Thyroid gland (tissue), 4 donors: ENCODE data around the gene NFKBIA. TPM values are rescaled to one million over a fixed set of nuclear protein-coding genes. Genes with fewer than 3 reads are reported as not detected.

ENCODE experiments used
- DNase-seq, 2 donors: peaks; one replicate each; pipeline ENCODE4 v3.0.0-alpha.2; 2019
- H3K27ac ChIP-seq, 3 donors: fragments of 200-600 bp; sonication (generic); 1 replicate in 2 of 3; 2 replicates in 1 of 3; pipeline ENCODE4 v1.5.1; 2016 to 2019; ENCODE audit warnings: mild to moderate bottlenecking in 1 of 3, moderate library complexity in 1 of 3
- H3K27me3 ChIP-seq: fragments of 200-600 bp; sonication (generic); one replicate; pipeline ENCODE4 v1.5.1; 2019
- H3K36me3 ChIP-seq, 2 donors: fragments of 200-600 bp; sonication (generic); one replicate each; pipeline ENCODE4 v1.5.1; 2016 to 2019
- H3K4me1 ChIP-seq, 2 donors: fragments of 200-600 bp; sonication (generic); one replicate each; pipeline ENCODE4 v1.5.1; 2017 to 2019
- H3K4me3 ChIP-seq, 3 donors: fragments of 200-600 bp; sonication (generic); replicated peaks in 1 of 3; 1 replicate in 2 of 3; 2 replicates in 1 of 3; pipeline ENCODE4 v1.5.1; 2016; ENCODE audit warnings: mild to moderate bottlenecking in 1 of 3
- H3K9me3 ChIP-seq: fragments of 200-600 bp; sonication (generic); one replicate; pipeline ENCODE4 v1.5.1; 2017
- CTCF ChIP-seq, 6 experiments: fragments of 200-600 bp in 3 of 6; fragments of 450-650 bp in 3 of 6; sonication (generic) in 3 of 6; IDR thresholded peaks; one replicate each; pipeline ENCODE4 v1.5.1; 2016 to 2019; ENCODE audit warnings: antibody characterized with exemption in 6 of 6, mild to moderate bottlenecking in 2 of 6, inconsistent platforms in 1 of 6, moderate library complexity in 1 of 6
- POLR2A ChIP-seq, 2 donors: fragments of 450-650 bp; IDR thresholded peaks; one replicate each; pipeline ENCODE4 v1.6.1; 2017; ENCODE audit warnings: antibody characterized with exemption in 2 of 2, mild to moderate bottlenecking in 2 of 2, moderate library complexity in 1 of 2
- WGBS, 2 donors: methylation state at CpG; one replicate each; pipeline ENCODE4 v1.1.5; 2017; 5-methylcytosine and 5-hydroxymethylcytosine counted together
- intact Hi-C: fragments of 100-400 bp; cut with DNase I; formaldehyde crosslinking; loops from one replicate; pipeline ENCODE4 v1.15.1; 2023
- total RNA-seq, 4 donors: library from RNA; depleted of rRNA; stranded (reverse); fragments of >200 nt; gene quantifications; one replicate each; pipeline ENCODE4 v1.2.3, GENCODE V29; 2016

NFKBIA gene
- total RNA-seq, 4 donors from 2014 or later, result 200 to 434 (median 356) TPM

GRCh38 chr14:35392103-35392502, 12.4 kb downstream of the NFKBIA start:
- WGBS, 2 donors, result 100% methylated on average over 1 of the region's 1 CpG
- intact Hi-C loops, result no loop called here
- no peak for TF ChIP-seq POLR2A (IDR thresholded peaks at IDR 0.05)
- no peak for TF ChIP-seq CTCF (IDR thresholded peaks at IDR 0.05)

GRCh38 chr14:35391388-35391710, 13.2 kb downstream of the NFKBIA start:
- intact Hi-C loops, result no loop called here
- no peaks in the 10 kb centered on the region for H3K9me3 ChIP-seq
- no peak for TF ChIP-seq POLR2A (IDR thresholded peaks at IDR 0.05)
- no peak for TF ChIP-seq CTCF (IDR thresholded peaks at IDR 0.05)
- peaks cover 11 to 14% of the 10 kb centered on the region in 2 donors for H3K4me1 ChIP-seq
- no peak for DNase-seq
- no peaks in the 10 kb centered on the region for H3K27me3 ChIP-seq
- no peak overlapping the region for H3K27ac ChIP-seq
- H3K4me3 ChIP-seq, result no peak overlapping the region
- H3K36me3 ChIP-seq, result no peaks in the 10 kb centered on the region
- WGBS, 2 donors, result 92 to 95% methylated on average over 3 of the region's 3 CpGs

More at GRCh38 chr14:35392103-35392502, 12.4 kb downstream of the NFKBIA start:
- H3K4me1 ChIP-seq, result peaks cover 5 to 9% of the 10 kb centered on the region in 2 donors
- H3K27ac ChIP-seq, result no peak overlapping the region
- no peaks in the 10 kb centered on the region for H3K36me3 ChIP-seq
- DNase-seq, result no peak
- H3K9me3 ChIP-seq, result no peaks in the 10 kb centered on the region
- H3K27me3 ChIP-seq, result no peaks in the 10 kb centered on the region
- H3K4me3 ChIP-seq, result no peak overlapping the region

- DNase-seq, result no peak
- Histone ChIP-seq H3K36me3 (no peaks in the 10 kb centered on the region), H3K27me3 (no peaks in the 10 kb centered on the region), H3K4me3 (no peak overlapping the region), H3K4me1 (peaks cover 17 to 20% of the 10 kb centered on the region in 2 donors), H3K27ac (no peak overlapping the region), H3K9me3 (no peaks in the 10 kb centered on the region)
- intact Hi-C loops, result no loop called here
- WGBS, 2 donors, result 82 to 93% methylated on average over 7 to 9 of the region's 9 CpGs
- TF ChIP-seq CTCF (IDR thresholded peaks at IDR 0.05) (no peak), POLR2A (IDR thresholded peaks at IDR 0.05) (no peak)
These were observed 13.8 kb downstream of the NFKBIA start for GRCh38 chr14:35390577-35391387.

GRCh38 chr14:35389315-35389667, 15.3 kb downstream of the NFKBIA start:
- Histone ChIP-seq H3K27me3 (no peaks in the 10 kb centered on the region), H3K27ac (no peak overlapping the region), H3K4me3 (no peak overlapping the region), H3K36me3 (no peaks in the 10 kb centered on the region), H3K9me3 (no peaks in the 10 kb centered on the region), H3K4me1 (peaks cover 29 to 35% of the 10 kb centered on the region in 2 donors)
- no peak for TF ChIP-seq CTCF (IDR thresholded peaks at IDR 0.05)
- no peak for TF ChIP-seq POLR2A (IDR thresholded peaks at IDR 0.05)
- 96% methylated on average over 9 of the region's 9 CpGs for WGBS, 2 donors
- intact Hi-C loops, result no loop called here
- DNase-seq, result no peak

- DNase-seq, result no peak
- H3K36me3 ChIP-seq, result no peaks in the 10 kb centered on the region
- H3K9me3 ChIP-seq, result no peaks in the 10 kb centered on the region
- no peak overlapping the region for H3K4me3 ChIP-seq
- peaks cover 33 to 40% of the 10 kb centered on the region in 2 donors for H3K4me1 ChIP-seq
- intact Hi-C loops, result no loop called here
- no peak overlapping the region for H3K27ac ChIP-seq
- WGBS, 2 donors, result 87 to 96% methylated on average over 11 to 14 of the region's 14 CpGs
- no peak for TF ChIP-seq POLR2A (IDR thresholded peaks at IDR 0.05)
- TF ChIP-seq CTCF (IDR thresholded peaks at IDR 0.05), result no peak
- no peaks in the 10 kb centered on the region for H3K27me3 ChIP-seq
These were observed 15.8 kb downstream of the NFKBIA start for GRCh38 chr14:35388656-35389314.
